HTERT RPE-1 (cell line): Measurements from ENCODE around the gene PRSS56.
"Not testable (repeated sequence)": the region's sequence is repeated elsewhere in the genome, so short reads cannot be mapped to it uniquely, and the experiment has no call there.

Source experiments
- in situ Hi-C: fragments of 300-500 bp; cut with MboI; formaldehyde crosslinking; loops from 4 replicates; pipeline ENCODE4 v1.14.3; 2020; ENCODE audit warnings: low sequenced_read_pairs

Gene PRSS56

DNA sequence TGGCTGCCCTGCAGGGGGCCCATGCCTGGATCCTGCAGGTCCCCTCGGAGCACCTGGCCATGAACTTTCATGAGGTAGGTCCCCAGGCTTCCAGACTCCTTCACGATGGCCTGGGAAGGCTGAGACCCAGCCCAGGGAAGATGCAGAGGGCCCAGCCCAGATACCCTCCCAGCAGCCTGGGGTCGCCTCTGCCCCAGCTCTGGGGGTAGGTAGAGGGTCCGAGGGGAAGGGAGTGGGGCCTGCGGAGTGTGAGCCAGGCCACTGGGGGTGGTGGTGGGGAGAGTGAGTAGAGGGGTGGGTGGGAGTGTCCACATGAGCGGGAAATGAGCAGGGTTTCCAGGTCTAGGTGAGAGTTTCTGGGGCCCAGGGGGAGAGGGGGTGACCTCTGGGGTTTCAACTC lies 4.6 kb downstream of the PRSS56 start:
- in situ Hi-C loops, result no loop called here

DNA sequence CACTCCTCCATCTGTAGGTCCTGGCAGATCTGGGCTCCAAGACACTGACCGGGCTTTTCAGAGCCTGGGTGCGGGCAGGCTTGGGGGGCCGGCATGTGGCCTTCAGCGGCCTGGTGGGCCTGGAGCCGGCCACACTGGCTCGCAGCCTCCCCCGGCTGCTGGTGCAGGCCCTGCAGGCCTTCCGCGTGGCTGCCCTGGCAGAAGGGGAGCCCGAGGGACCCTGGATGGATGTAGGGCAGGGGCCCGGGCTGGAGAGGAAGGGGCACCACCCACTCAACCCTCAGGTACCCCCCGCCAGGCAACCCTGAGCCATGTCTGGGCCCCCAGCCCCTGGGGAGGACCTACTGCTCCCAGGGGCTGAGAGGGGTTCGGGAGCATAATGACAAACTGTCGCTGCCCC lies 5.0 kb downstream of the PRSS56 start:
- in situ Hi-C loops, result no loop called here

- in situ Hi-C loops, result no loop called here
Measured at GRCh38 chr2:232525791-232526371, 5.7 kb downstream of the PRSS56 start, which contains the start of gene CHRND. TSS of gene CHRND (plus strand) at chr2:232526160. CDS start at chr2:232526216, 56 bp downstream.

GRCh38 chr2:232526372-232526941 lies 6.3 kb downstream of the PRSS56 start:
- in situ Hi-C loops, result no loop called here

DNA sequence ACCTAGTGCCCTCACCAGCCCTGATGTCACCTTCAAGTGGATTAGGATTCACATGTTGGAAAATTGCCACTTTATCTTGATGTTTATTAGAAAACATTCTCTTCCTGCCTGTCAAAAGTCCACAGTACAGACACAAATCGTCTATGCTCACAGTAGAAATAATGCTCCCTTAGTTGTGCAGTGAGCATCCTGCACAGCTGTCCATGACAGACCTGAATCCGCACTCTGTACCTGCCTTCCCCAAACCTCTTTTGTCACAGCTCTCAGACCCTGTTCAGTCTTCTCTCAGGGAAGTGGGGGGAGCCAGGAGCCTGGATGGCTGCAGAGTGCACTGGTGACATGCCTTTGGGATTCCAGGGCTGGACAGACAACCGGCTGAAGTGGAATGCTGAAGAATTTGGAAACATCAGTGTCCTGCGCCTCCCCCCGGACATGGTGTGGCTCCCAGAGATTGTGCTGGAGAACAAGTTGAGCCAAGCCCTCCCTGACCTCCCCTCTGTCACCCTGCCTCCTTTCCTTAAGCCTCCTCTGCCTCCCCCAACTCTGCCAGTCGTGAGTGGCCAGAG lies 7.8 kb downstream of the PRSS56 start:
- in situ Hi-C loops, result no loop called here

GRCh38 chr2:232528746-232529460 lies 8.7 kb downstream of the PRSS56 start:
- in situ Hi-C loops, result no loop called here

DNA sequence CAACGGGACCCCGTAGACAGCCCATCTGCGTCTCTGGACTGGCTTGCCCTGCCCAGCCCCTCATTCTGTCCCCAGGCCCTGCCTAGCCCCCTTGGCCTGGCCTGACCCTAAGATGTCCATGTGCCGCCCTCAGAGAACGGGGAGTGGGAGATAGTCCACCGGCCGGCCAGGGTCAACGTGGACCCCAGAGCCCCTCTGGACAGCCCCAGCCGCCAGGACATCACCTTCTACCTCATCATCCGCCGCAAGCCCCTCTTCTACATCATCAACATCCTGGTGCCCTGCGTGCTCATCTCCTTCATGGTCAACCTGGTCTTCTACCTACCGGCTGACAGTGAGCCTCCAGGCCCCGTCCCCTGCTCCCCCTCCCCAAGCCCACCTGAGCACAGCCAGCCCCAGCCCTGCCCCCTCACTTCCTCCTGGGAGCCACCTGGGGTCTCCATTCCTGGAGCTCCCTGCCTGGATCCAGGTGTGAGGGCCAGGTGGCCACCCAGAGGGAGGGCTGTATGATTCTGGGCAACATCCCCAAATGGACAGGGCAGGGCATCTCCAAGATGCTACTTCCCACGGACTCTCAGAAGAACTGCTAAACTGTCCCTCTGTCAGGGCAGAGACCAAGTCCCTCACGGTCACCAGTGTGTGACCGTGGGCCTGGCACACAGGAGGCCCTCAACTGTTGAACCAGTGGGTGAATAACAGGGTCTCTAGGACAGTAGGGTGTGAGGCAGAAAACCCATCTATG lies 9.8 kb downstream of the PRSS56 start:
- in situ Hi-C loops, result no loop called here

- in situ Hi-C loops, result no loop called here
Measured at GRCh38 chr2:232530626-232531260, 10.6 kb downstream of the PRSS56 start.

DNA sequence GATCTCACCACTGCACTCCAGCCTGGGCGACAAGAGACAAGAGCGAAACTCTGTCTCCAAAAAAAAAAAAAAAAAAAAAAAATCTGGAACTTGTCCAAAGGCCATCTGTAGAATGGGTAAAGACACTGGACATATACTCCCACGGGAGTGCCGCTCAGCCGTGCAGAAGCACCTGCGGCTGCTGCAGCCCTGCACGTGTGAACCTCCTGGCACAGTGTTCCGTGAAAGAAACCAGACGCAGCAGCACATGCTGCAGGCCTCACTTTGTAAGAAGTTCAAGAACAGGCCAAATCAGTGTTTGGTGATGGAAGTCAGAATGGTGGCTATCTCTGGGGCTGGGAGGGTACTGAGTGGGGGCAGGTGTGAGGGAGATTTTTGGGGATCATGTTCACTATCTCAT lies 12.2 kb downstream of the PRSS56 start:
- in situ Hi-C loops, result no loop called here

- in situ Hi-C loops, result not testable (repeated sequence)
Measured at GRCh38 chr2:232532821-232533220, 12.6 kb downstream of the PRSS56 start.

DNA sequence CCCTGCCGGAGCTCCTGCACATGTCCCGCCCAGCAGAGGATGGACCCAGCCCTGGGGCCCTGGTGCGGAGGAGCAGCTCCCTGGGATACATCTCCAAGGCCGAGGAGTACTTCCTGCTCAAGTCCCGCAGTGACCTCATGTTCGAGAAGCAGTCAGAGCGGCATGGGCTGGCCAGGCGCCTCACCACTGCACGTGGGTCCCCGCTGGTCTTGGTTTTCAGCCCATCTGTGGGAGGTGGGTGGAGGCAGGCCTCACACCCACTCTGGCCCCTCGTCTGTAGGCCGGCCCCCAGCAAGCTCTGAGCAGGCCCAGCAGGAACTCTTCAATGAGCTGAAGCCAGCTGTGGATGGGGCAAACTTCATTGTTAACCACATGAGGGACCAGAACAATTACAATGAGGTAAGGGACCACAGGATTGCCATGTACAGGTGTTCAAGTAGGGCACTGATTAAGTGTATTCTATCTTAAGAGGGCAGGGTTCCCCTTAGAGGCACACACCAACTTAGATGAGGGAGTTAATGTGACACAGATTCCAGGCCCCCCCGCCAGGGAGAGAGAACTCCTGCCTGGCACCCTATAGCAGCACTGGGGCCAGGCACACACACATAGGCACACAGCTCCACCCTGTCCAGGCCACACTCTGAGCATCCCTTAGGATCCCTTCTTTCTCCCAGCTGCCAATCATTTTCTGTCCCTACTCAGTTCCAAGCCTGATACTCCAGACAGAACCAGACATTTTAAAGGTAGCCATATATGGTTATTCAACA lies 13.9 kb downstream of the PRSS56 start:
- in situ Hi-C loops, result no loop called here

- in situ Hi-C loops, result no loop called here
Measured at GRCh38 chr2:232534940-232535651, 14.9 kb downstream of the PRSS56 start.

DNA sequence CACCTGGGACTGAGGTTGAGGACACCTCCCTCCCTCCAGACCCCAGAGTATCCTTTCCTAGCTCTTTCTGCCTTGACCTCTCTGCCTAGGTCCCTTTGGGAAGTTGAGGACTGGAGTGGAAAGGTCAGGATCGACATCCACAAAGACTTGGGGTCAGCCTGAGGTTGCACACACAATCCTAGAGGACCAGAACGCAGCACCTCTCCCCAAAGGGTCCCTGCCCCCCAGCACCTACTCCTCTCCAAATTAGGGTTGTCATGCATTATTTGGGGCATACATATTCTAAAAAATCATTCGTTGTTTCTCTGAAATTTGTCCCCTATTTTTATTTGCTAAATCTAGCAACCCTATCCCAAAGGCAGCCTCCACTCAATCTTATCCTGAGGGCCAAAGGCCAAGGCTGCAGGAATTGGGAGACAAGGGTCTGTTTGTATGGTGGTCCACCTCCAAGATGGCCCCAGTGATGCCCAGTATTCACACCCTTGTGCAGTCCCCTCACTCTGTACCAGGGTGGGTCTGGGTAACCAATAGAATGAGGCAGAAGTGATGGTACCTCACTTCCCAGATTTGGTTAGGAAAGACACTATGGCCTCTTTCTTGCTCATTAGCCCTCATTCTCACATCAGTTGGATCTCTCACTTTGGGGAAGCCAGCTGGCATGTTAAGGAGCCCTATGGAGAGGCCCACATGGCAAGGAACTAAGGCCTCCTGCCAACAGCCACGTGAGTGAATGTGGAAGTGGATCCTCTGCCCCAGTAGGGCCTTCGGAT lies 15.8 kb downstream of the PRSS56 start:
- in situ Hi-C loops, result no loop called here

GRCh38 chr2:232537079-232537478 lies 16.9 kb downstream of the PRSS56 start:
- in situ Hi-C loops, result no loop called here

DNA sequence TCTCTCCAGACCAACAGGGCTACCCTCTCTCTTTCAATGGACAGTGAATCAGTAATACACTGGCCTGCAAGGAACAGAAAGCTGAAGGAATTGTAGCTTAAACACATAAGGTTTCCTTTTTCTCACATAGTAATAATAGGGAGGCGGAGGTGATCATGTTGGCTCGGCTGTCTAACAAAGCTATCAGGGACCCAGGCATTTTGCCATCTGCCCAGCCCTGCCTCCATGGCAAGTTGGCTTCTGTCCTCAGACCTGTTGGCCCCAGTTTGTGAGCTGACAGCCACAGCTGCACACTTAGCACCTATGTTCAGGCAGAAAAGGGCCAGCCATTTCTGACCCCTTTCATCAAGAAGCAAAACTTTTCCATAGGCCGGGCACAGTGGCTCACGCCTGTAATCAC lies 17.3 kb downstream of the PRSS56 start:
- in situ Hi-C loops, result no loop called here

DNA sequence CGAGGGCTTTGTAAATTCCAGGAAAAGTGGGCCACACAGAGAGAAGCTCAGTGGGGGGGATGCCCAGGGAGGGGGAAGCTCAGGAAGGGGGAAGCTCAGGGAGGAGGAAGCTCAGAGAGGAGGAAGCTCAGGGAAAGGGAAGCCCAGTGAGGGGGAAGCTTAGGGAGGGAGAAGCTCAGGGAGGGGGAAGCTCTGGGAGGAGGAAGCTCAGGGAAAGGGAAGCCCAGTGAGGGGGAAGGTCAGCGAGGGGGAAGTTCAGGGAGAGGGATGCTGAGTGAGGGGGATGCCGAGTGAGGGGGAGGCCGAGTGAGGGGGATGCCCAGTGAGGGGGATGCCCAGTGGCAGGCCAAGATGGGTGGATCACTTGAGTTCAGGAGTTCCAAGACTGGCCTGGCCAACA lies 18.5 kb downstream of the PRSS56 start:
- in situ Hi-C loops, result no loop called here

GRCh38 chr2:232539298-232540231 lies 19.4 kb downstream of the PRSS56 start, which contains the start of gene CHRNG:
TSS of gene CHRNG (plus strand) at chr2:232539692. CDS start at chr2:232539748, 56 bp downstream.
- in situ Hi-C loops, result no loop called here
